Activated T-helper 1 cell treated with anti-CD3 and anti-CD28 coated beads, Interleukin-12 subunit alpha, Interleukin-12 subunit beta, Interleukin-2, Interleukin-4 antibody, amounts not matched to agents 30 ng/mL and 10 ng/mL and 1 ng/mL, durations not matched to agents 14 hours and 24 hours and 36 hours (primary cell): Measurements from ENCODE around the gene MTURN. TPM values are rescaled to one million over a fixed set of nuclear protein-coding genes. Genes with fewer than 3 reads are reported as not detected.

ENCODE experiments used
- DNase-seq: peaks from one replicate; pipeline ENCODE4 v3.0.0; 2021; ENCODE audit warnings: low spot score
- H3K27ac Mint-ChIP-seq: one replicate; pipeline ENCODE4 v1.8.0; 2021; ENCODE audit warnings: mild to moderate bottlenecking, mixed read lengths
- H3K27me3 Mint-ChIP-seq: one replicate; pipeline ENCODE4 v1.8.0; 2022; ENCODE audit warnings: mild to moderate bottlenecking, moderate library complexity, mixed read lengths; ENCODE audit not compliant: insufficient read depth
- H3K36me3 Mint-ChIP-seq: one replicate; pipeline ENCODE4 v1.8.0; 2021; ENCODE audit warnings: low read depth, mixed read lengths
- H3K4me1 Mint-ChIP-seq: one replicate; pipeline ENCODE4 v1.8.0; 2021; ENCODE audit warnings: low read depth, mixed read lengths
- H3K4me3 Mint-ChIP-seq: one replicate; pipeline ENCODE4 v1.8.0; 2021; ENCODE audit warnings: mild to moderate bottlenecking, moderate library complexity, mixed read lengths
- H3K9me3 Mint-ChIP-seq: one replicate; pipeline ENCODE4 v1.8.0; 2021; ENCODE audit warnings: mixed read lengths
- intact Hi-C: fragments of 100-400 bp; cut with micrococcal nuclease; formaldehyde crosslinking; loops from one replicate; pipeline ENCODE4 v1.15.1; 2024
- total RNA-seq: library from RNA; stranded (reverse); gene quantifications from 2 replicates; pipeline ENCODE4 v1.2.3, GENCODE V29; 2022

The MTURN gene
- total RNA-seq, 1 donor from 2014 or later = 3.9 TPM

DNA sequence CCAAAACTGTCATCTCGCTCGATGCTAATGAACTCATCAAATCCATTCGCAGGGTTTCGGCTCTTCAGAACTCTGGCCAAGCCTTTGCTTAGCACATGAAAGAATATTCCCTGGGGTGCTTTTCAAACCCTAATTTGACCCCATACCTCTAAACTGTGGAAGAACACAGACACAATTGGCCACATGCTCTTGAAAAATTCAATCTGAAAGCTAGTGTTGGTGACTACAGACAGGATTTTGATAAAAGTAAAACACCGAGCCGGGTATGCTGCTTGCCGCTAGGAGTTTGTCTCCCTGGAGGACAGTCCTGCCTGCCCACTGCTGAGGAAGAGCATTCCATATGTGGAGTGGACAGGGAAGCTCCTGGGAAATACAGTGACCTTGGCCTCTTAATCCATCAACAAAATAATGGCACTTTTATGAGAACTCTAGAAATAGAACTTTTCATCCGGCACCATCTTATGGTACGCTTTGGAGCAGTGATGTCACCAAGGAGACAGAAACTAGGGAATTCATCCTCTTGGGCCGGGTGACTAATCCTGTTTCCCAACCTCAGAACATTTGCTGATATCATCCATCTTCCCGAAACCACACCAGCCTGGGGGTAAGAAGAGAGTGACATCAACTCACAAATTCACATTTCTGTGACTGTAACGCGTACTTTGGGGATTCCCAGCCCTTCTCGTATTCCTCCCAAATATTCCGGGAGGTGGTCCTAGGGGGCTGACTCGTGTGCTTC, 34.2 kb downstream of the MTURN start:
- peaks cover 7% of the 10 kb centered on the region for H3K4me1 Mint-ChIP-seq
- H3K27ac Mint-ChIP-seq = no peak overlapping the region
- DNase-seq = no peak
- intact Hi-C loops = no loop called here
- no peaks in the 10 kb centered on the region for H3K36me3 Mint-ChIP-seq
- no peaks in the 10 kb centered on the region for H3K9me3 Mint-ChIP-seq
- no peak overlapping the region for H3K4me3 Mint-ChIP-seq
- H3K27me3 Mint-ChIP-seq = peaks cover 15% of the 10 kb centered on the region

DNA sequence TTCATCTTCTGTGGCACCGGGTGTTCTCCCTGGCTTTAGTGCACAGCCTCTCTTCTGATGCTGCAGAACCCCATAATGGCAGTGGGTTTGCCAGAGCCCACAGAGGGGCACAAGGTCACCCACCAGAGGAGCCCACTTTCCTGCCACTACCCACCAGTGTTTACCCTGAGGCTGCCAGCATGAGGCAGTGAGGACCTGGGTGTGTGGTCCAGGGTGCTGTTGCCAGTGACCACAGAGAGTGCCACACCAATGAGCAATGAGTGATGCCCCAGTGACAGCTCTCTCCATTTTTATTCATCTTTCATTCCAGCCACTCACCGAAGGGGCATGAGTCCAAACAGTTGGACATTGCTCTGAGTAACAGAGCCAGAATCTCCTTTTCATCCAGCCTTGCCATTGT, 34.8 kb downstream of the MTURN start:
- DNase-seq = no peak

DNA sequence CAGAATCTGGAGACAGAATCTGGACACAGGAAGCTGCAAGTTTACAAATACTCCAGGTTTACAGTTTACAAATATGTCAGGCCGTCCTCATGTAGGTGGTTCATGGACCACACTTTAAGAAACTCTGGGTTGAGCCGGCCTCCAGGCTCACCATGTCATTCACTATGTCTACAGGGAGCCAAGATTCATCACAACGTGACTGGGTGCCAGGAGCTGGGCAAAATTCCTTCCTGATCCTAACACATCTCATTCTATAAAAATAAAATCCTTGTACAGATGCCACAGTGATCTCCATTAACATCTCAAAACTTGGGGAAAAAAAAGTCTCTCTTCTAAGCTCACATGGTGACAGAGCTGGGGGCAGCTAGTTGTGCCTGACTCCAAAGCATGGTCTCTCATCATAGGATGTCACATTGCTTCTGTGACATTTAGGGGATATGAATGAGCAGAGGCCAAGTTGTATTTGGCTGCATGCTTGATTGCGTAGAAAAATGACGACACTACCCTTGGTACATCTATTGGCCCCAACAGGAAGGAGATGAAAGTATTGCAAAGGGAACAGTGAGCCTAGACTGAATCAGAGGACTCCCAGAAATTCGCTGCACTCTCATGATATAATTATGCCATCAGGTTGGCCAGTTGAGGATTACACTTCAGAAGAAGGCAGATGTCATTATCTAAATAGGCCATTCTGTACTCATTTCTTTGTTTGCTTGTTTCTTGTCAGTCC, 35.9 kb downstream of the MTURN start:
- H3K4me3 Mint-ChIP-seq = no peak overlapping the region
- intact Hi-C loops = no loop called here

More for the DNA sequence above, 34.8 kb downstream of the MTURN start:
- peaks cover 15% of the 10 kb centered on the region for H3K27me3 Mint-ChIP-seq
- no peak overlapping the region for H3K27ac Mint-ChIP-seq
- no peak overlapping the region for H3K4me3 Mint-ChIP-seq
- peaks cover 2% of the 10 kb centered on the region for H3K4me1 Mint-ChIP-seq
- intact Hi-C loops = no loop called here
- no peaks in the 10 kb centered on the region for H3K9me3 Mint-ChIP-seq
- H3K36me3 Mint-ChIP-seq = no peaks in the 10 kb centered on the region

GRCh38 chr7:30171766-30172447, 37.1 kb downstream of the MTURN start:
- DNase-seq = no peak
- Mint-ChIP-seq H3K27ac (no peak overlapping the region), H3K4me3 (no peak overlapping the region), H3K36me3 (no peaks in the 10 kb centered on the region), H3K9me3 (no peaks in the 10 kb centered on the region), H3K27me3 (peaks cover 15% of the 10 kb centered on the region), H3K4me1 (no peaks in the 10 kb centered on the region)
- intact Hi-C loops = no loop called here

More for the DNA sequence above, 35.9 kb downstream of the MTURN start:
- H3K27ac Mint-ChIP-seq = no peak overlapping the region
- H3K36me3 Mint-ChIP-seq = no peaks in the 10 kb centered on the region
- no peaks in the 10 kb centered on the region for H3K4me1 Mint-ChIP-seq
- no peak for DNase-seq
- no peaks in the 10 kb centered on the region for H3K9me3 Mint-ChIP-seq
- peaks cover 15% of the 10 kb centered on the region for H3K27me3 Mint-ChIP-seq

DNA sequence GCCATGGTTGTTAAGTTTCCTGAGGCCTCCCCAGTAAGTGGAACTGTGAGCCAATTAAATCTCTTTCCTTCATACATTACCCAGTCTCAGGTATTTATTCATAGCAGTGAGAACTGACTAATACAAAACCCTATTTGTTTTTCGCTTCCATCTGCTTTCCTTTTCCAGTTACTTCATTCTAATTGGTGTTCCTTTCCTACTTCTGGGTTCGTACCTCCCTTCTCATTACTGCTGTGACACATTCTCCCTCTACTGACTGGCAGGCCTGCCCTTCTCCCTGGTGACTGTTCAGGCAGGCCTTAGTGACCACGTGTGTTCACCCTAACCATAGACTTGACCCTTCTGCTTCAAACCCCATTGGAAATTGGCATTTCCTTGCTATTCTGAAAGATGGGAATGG, 37.7 kb downstream of the MTURN start:
- Mint-ChIP-seq H3K4me3 (no peak overlapping the region), H3K27me3 (peaks cover 15% of the 10 kb centered on the region), H3K4me1 (no peaks in the 10 kb centered on the region), H3K36me3 (no peaks in the 10 kb centered on the region), H3K27ac (no peak overlapping the region), H3K9me3 (no peaks in the 10 kb centered on the region)
- no peak for DNase-seq
- intact Hi-C loops = no loop called here

GRCh38 chr7:30173058-30173897, 38.5 kb downstream of the MTURN start:
- H3K27me3 Mint-ChIP-seq = peaks cover 15% of the 10 kb centered on the region
- no peaks in the 10 kb centered on the region for H3K36me3 Mint-ChIP-seq
- intact Hi-C loops = no loop called here
- no peaks in the 10 kb centered on the region for H3K9me3 Mint-ChIP-seq
- H3K27ac Mint-ChIP-seq = no peak overlapping the region
- H3K4me1 Mint-ChIP-seq = no peaks in the 10 kb centered on the region
- DNase-seq = no peak
- no peak overlapping the region for H3K4me3 Mint-ChIP-seq

GRCh38 chr7:30175180-30175579, 40.4 kb downstream of the MTURN start:
- peaks cover 9% of the 10 kb centered on the region for H3K4me1 Mint-ChIP-seq
- H3K36me3 Mint-ChIP-seq = no peaks in the 10 kb centered on the region
- peaks cover 11% of the 10 kb centered on the region for H3K27me3 Mint-ChIP-seq
- intact Hi-C loops = no loop called here
- no peak overlapping the region for H3K27ac Mint-ChIP-seq
- no peak overlapping the region for H3K4me3 Mint-ChIP-seq
- no peak for DNase-seq
- H3K9me3 Mint-ChIP-seq = no peaks in the 10 kb centered on the region

GRCh38 chr7:30175636-30176147, 40.9 kb downstream of the MTURN start:
- Mint-ChIP-seq H3K4me1 (peaks cover 9% of the 10 kb centered on the region), H3K36me3 (no peaks in the 10 kb centered on the region), H3K27me3 (peaks cover 8% of the 10 kb centered on the region), H3K9me3 (no peaks in the 10 kb centered on the region), H3K4me3 (no peak overlapping the region), H3K27ac (no peak overlapping the region)
- intact Hi-C loops = no loop called here
- no peak for DNase-seq

DNA sequence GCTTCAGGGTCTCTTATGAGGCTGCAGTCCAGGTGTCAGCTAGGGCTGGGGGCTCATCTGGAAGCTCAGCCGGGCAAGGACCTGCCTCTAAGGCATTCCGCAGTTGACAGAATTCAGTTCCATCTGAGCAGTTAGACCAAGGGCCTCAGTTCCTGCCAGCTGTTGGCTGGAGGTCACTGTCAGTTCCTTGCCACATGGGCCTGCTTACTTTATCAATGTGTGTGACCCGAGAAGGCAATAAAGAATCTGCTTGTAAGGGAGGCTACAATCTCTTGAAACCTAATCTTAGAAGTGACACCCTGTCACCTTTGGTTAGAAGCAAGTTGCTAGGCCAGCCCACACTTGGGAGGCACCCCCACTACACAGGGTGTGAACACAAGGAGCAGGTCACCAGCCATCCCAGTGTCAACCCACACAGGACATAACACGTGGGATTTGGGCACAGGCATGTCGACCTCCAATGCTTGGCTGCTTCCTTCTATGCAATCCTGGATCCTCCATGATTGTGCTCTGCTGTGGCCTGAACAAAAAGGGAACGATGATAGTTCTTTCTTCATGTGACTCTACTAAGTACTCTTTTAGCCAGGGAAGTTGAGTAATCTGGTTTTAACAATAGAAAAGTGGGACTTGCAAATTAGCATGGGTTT, 41.8 kb downstream of the MTURN start:
- Mint-ChIP-seq H3K4me1 (peaks cover 9% of the 10 kb centered on the region), H3K27me3 (no peaks in the 10 kb centered on the region), H3K36me3 (no peaks in the 10 kb centered on the region), H3K4me3 (no peak overlapping the region), H3K9me3 (no peaks in the 10 kb centered on the region), H3K27ac (no peak overlapping the region)
- intact Hi-C loops = no loop called here
- no peak for DNase-seq

- H3K27ac Mint-ChIP-seq = no peak overlapping the region
- peaks cover 9% of the 10 kb centered on the region for H3K4me1 Mint-ChIP-seq
- H3K27me3 Mint-ChIP-seq = no peaks in the 10 kb centered on the region
- intact Hi-C loops = no loop called here
- DNase-seq = no peak
- H3K4me3 Mint-ChIP-seq = no peak overlapping the region
- peaks cover under 1% of the 10 kb centered on the region for H3K36me3 Mint-ChIP-seq
- H3K9me3 Mint-ChIP-seq = no peaks in the 10 kb centered on the region
These were observed 42.4 kb downstream of the MTURN start for GRCh38 chr7:30177186-30177585.

DNA sequence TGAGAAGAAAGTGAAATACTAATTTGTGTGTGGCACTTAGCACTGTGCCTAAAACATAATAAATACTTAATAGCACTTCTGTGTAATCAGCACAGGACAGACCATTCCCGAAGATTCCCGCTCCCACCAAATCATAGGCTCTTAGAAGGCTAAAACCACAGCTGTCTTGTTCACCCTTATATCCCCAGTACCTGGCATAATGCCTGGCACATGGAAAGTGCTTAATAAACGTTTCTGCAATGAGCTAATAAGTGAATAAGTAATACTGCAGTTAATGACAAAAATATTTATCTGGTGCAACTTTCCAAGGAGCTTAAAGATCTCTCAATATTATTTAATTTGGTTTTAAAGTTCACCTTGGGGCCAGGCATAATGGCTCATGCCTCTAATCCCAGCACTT, 43.2 kb downstream of the MTURN start:
- H3K9me3 Mint-ChIP-seq = no peaks in the 10 kb centered on the region
- peaks cover 1% of the 10 kb centered on the region for H3K36me3 Mint-ChIP-seq
- no peak for DNase-seq
- no peak overlapping the region for H3K4me3 Mint-ChIP-seq
- intact Hi-C loops = no loop called here
- H3K27me3 Mint-ChIP-seq = no peaks in the 10 kb centered on the region
- no peak overlapping the region for H3K27ac Mint-ChIP-seq
- peaks cover 9% of the 10 kb centered on the region for H3K4me1 Mint-ChIP-seq
